Mesendoderm (in vitro differentiated cells): ENCODE data around the gene GUSB.
"Not testable (repeated sequence)": the region's sequence is repeated elsewhere in the genome, so short reads cannot be mapped to it uniquely, and the experiment has no call there.

Experiments used
- DNase-seq: peaks from one replicate; pipeline ENCODE4 v3.0.0; 2013
- H2AK5ac ChIP-seq: 2 replicates; pipeline ENCODE4 v1.6.1; 2013; ENCODE audit warnings: low read length, inconsistent platforms
- H2BK120ac ChIP-seq: 2 replicates; pipeline ENCODE4 v1.6.1; 2013; ENCODE audit warnings: low read depth, mild to moderate bottlenecking, low read length, moderate library complexity, mixed read lengths
- H2BK15ac ChIP-seq: replicated peaks from 2 replicates; pipeline ENCODE4 v1.6.1; 2013; ENCODE audit warnings: low read depth, mild to moderate bottlenecking, moderate library complexity
- H2BK5ac ChIP-seq: 2 replicates; pipeline ENCODE4 v1.6.1; 2013; ENCODE audit warnings: low read length, inconsistent platforms
- H3K18ac ChIP-seq: 2 replicates; pipeline ENCODE4 v1.6.1; 2013; ENCODE audit warnings: mild to moderate bottlenecking, low read length, mixed read lengths
- H3K23ac ChIP-seq: one replicate; pipeline ENCODE4 v1.6.1; 2013; ENCODE audit warnings: low read length
- H3K27ac ChIP-seq: 2 replicates; pipeline ENCODE4 v1.5.1; 2013; ENCODE audit warnings: low read depth, mild to moderate bottlenecking, inconsistent platforms, low read length, moderate library complexity
- H3K27me3 ChIP-seq: 2 replicates; pipeline ENCODE4 v1.6.1; 2013; ENCODE audit warnings: low read length, control low read depth, mild to moderate bottlenecking, inconsistent platforms; ENCODE audit not compliant: insufficient read depth, poor library complexity
- H3K36me3 ChIP-seq: 2 replicates; pipeline ENCODE4 v1.6.1; 2013; ENCODE audit warnings: low read length, inconsistent platforms; ENCODE audit not compliant: control insufficient read depth, insufficient read depth
- H3K4ac ChIP-seq: one replicate; pipeline ENCODE4 v1.6.1; 2013; ENCODE audit warnings: low read depth, mild to moderate bottlenecking, low read length, moderate library complexity
- H3K4me1 ChIP-seq: 2 replicates; pipeline ENCODE4 v1.6.1; 2013; ENCODE audit warnings: low read depth, low read length, inconsistent platforms; ENCODE audit not compliant: control insufficient read depth
- H3K4me2 ChIP-seq: 2 replicates; pipeline ENCODE4 v1.6.1; 2013; ENCODE audit warnings: low read length
- H3K4me3 ChIP-seq: 2 replicates; pipeline ENCODE4 v1.5.1; 2013; ENCODE audit warnings: mild to moderate bottlenecking, low read length
- H3K56ac ChIP-seq: one replicate; pipeline ENCODE4 v1.6.1; 2013; ENCODE audit warnings: low read length
- H3K79me1 ChIP-seq: 2 replicates; pipeline ENCODE4 v1.6.1; 2013; ENCODE audit warnings: low read length, inconsistent platforms
- H3K79me2 ChIP-seq: 2 replicates; pipeline ENCODE4 v1.6.1; 2013; ENCODE audit warnings: mild to moderate bottlenecking, low read length; ENCODE audit not compliant: control insufficient read depth, insufficient read depth
- H3K9ac ChIP-seq: 2 replicates; pipeline ENCODE4 v1.6.1; 2013; ENCODE audit warnings: low read length, inconsistent platforms
- H4K5ac ChIP-seq: one replicate; pipeline ENCODE4 v1.6.1; 2013; ENCODE audit warnings: low read length
- H4K8ac ChIP-seq: one replicate; pipeline ENCODE4 v1.6.1; 2013; ENCODE audit warnings: low read depth, mild to moderate bottlenecking, control low read depth, low read length, moderate library complexity
- WGBS: extraction: QIAGEN DNeasy Blood & Tissue Kit; methylation state at CpG from one replicate; pipeline ENCODE4 v1.1.7; 2013; ENCODE audit warnings: low lambda C conversion rate, missing lambda C conversion rate; ENCODE audit not compliant: insufficient coverage; ENCODE audit errors: extremely low coverage; 5-methylcytosine and 5-hydroxymethylcytosine counted together

The GUSB gene

DNA sequence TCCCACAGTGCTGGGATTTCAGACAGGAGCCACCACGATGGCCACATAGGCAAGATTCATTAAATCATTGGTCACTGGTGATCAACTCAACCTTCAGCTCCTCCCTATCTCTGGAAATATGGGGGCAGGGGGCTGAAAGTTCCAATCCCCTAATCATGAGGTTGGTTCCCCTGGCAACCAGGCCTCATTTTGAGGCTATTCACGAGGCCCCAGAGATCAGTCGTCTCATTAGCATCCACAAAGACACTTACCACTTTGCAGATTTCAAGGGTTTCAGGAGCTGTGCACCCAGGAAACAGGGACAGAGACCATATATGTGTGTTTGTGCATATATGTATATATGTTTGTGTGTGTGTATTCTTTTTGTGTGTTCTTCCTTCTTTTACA is 7.7 kb upstream of the GUSB start:
- no peak overlapping the region for H3K56ac ChIP-seq
- no CpG with 5 or more reads among the region's 3 CpGs for WGBS
- no peaks in the 10 kb centered on the region for H3K79me2 ChIP-seq
- no peaks in the 10 kb centered on the region for H3K4me1 ChIP-seq
- H2BK5ac ChIP-seq: no peak overlapping the region
- DNase-seq: no peak
- no peak overlapping the region for H3K4me3 ChIP-seq
- H3K27me3 ChIP-seq: no peaks in the 10 kb centered on the region
- no peak overlapping the region for H2BK15ac ChIP-seq
- no peak overlapping the region for H3K23ac ChIP-seq
- no peaks in the 10 kb centered on the region for H3K36me3 ChIP-seq
- no peak overlapping the region for H2AK5ac ChIP-seq
- H3K79me1 ChIP-seq: no peaks in the 10 kb centered on the region
- no peak overlapping the region for H3K4ac ChIP-seq
- no peak overlapping the region for H3K9ac ChIP-seq
- H3K4me2 ChIP-seq: no peak overlapping the region
- no peak overlapping the region for H4K8ac ChIP-seq
- H3K18ac ChIP-seq: no peak overlapping the region
- H2BK120ac ChIP-seq: no peak overlapping the region
- H3K27ac ChIP-seq: no peak overlapping the region
- H4K5ac ChIP-seq: no peak overlapping the region

DNA sequence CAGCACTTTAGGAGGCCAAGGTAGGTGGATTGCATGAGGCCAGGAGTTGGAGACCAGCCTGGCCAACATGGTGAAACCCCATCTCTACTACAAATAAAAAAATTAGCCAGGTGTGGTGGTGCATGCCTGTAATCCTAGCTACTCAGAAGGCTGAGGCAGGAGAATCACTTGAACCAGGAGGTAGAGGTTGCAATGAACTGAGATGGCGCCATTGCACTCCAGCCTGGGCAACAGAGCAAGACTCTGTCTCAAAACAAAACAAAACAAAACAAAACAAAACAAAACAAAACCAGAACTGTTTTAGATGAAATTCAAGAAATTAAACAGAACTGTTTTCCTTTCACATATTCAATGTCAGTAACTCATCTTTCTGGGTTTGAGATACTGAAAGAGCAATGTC is 6.5 kb upstream of the GUSB start:
- not testable (repeated sequence) for H2AK5ac ChIP-seq, H3K27me3 ChIP-seq, H3K9ac ChIP-seq, H3K27ac ChIP-seq, H3K36me3 ChIP-seq, H2BK15ac ChIP-seq, H3K79me1 ChIP-seq, H3K4me2 ChIP-seq, H3K4me1 ChIP-seq, H3K4ac ChIP-seq, DNase-seq, H4K5ac ChIP-seq, H3K56ac ChIP-seq, H4K8ac ChIP-seq, H3K4me3 ChIP-seq, H2BK5ac ChIP-seq, H3K23ac ChIP-seq, H2BK120ac ChIP-seq, H3K79me2 ChIP-seq, H3K18ac ChIP-seq
- no CpG with 5 or more reads among the region's 1 CpG for WGBS

DNA sequence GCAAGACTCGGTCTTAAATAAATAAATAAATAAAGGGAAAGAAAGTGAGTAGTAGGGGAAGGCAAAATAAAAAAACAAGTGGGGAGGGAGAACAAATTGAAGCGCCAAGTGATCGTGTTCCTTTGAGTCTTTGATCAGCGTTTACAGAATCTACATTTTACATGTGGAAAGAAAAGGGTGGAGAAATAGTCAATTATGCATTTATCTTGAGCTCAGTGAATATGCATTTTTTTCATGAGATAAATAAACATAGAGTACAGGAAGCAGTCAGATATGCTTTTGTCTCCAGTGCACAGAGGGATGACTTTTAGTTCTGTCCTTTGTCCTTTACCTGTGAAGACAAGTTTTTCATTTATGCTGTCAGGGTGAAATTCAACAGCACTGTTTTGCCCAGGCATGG is 6.1 kb upstream of the GUSB start:
- H3K4me2 ChIP-seq: no peak overlapping the region
- H2BK15ac ChIP-seq: no peak overlapping the region
- H3K18ac ChIP-seq: no peak overlapping the region
- no peaks in the 10 kb centered on the region for H3K79me2 ChIP-seq
- DNase-seq: no peak
- no peaks in the 10 kb centered on the region for H3K79me1 ChIP-seq
- no peaks in the 10 kb centered on the region for H3K36me3 ChIP-seq
- no peak overlapping the region for H3K4me3 ChIP-seq
- no peaks in the 10 kb centered on the region for H3K4me1 ChIP-seq
- H2AK5ac ChIP-seq: no peak overlapping the region
- no peak overlapping the region for H3K56ac ChIP-seq
- H2BK120ac ChIP-seq: no peak overlapping the region
- no peak overlapping the region for H3K4ac ChIP-seq
- H3K23ac ChIP-seq: no peak overlapping the region
- H4K5ac ChIP-seq: no peak overlapping the region
- WGBS: no CpG with 5 or more reads among the region's 4 CpGs
- no peak overlapping the region for H3K27ac ChIP-seq
- no peaks in the 10 kb centered on the region for H3K27me3 ChIP-seq
- H4K8ac ChIP-seq: no peak overlapping the region
- no peak overlapping the region for H2BK5ac ChIP-seq
- no peak overlapping the region for H3K9ac ChIP-seq

DNA sequence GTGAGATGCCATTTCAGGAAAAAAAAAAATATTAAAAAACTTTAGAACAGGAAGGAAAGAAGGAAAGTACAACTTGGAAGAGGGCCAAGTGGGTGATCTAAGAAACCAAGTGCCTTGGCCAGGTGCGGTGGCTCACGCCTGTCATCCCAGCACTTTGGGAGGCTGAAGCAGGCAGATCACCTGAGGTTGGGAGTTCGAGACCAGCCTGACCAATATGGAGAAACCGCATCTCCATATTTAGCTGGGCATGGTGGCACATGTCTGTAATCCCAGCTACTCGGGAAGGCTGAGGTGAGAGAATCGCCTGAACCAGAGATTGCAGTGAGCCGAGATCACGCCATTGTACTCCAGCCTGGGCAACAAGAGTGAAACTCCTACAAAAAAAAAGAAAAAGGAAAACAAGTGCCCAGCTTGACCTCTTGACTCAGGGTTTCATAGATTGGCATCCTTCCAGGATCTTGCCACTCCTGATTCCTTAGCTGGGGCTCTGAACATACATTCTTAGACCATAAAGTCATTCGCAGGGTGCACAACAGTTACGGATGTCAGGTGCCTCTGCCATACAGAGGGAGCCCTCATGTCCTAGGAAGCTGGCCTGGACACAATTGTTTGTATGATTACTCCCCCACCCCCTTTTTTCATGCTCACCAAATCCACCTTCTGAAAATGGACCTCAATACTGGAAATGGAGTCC is 2.1 kb upstream of the GUSB start:
- Histone ChIP-seq H3K18ac (no peak overlapping the region), H4K8ac (no peak overlapping the region), H4K5ac (no peak overlapping the region), H2BK15ac (no peak overlapping the region), H3K4me1 (no peaks in the 10 kb centered on the region), H3K36me3 (no peaks in the 10 kb centered on the region), H3K79me1 (peaks cover 10% of the 10 kb centered on the region), H3K27ac (no peak overlapping the region), H3K27me3 (no peaks in the 10 kb centered on the region), H3K56ac (no peak overlapping the region), H3K4me3 (no peak overlapping the region), H3K23ac (no peak overlapping the region), H2BK120ac (no peak overlapping the region), H2AK5ac (no peak overlapping the region), H3K4ac (no peak overlapping the region), H3K79me2 (peaks cover 10% of the 10 kb centered on the region), H2BK5ac (no peak overlapping the region), H3K9ac (no peak overlapping the region), H3K4me2 (no peak overlapping the region)
- no CpG with 5 or more reads among the region's 10 CpGs for WGBS
- DNase-seq: no peak

DNA sequence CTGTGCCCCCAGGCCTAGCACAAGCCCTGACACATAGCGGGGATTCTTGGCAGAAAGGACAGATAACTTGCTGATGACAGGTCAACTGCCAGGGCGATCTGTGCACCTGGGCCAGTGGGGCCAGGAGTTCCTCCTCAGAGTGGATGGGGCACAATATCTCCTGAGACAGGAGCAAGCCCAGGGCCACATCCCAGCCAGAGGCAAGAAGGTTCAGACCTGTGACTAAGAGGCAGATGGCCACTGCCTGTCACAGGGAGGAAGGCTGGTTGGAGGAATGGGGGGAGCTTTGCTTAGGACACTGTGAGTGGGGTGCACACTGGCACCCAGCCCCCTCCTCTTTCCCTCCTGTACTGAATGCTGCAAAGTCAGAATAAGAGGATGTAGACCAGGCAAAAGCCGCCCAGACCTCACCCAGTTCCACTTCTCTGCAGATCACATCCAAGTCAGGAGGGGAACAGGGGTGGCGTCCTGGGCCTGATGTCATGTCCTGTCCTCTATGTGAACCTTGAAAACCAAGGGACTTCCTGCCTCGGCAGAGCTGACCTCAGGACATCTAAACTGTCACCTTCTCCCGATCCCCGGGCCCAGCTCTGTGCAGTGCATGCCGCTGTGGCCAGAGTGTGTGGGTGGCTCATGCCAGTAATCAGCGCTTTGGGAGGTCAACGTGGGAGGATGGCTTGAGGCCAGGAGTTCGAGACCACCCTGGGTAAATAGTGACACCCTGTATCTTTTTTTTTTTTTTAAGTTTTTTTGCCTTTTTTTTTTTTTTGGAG is 1.3 kb downstream of the GUSB start:
- Histone ChIP-seq H3K23ac (no peak overlapping the region), H3K4me2 (no peak overlapping the region), H3K79me2 (peaks cover 10% of the 10 kb centered on the region), H3K27me3 (no peaks in the 10 kb centered on the region), H2BK15ac (no peak overlapping the region), H3K56ac (peak overlapping the region; percentile 50), H4K8ac (no peak overlapping the region), H3K4me3 (no peak overlapping the region), H2BK5ac (no peak overlapping the region), H3K79me1 (peaks cover 10% of the 10 kb centered on the region), H4K5ac (no peak overlapping the region), H2AK5ac (no peak overlapping the region), H3K4ac (no peak overlapping the region), H3K9ac (peak overlapping the region; percentile 9), H3K36me3 (no peaks in the 10 kb centered on the region), H3K4me1 (no peaks in the 10 kb centered on the region), H2BK120ac (no peak overlapping the region), H3K18ac (no peak overlapping the region), H3K27ac (no peak overlapping the region)
- peak; percentile 42 for DNase-seq
- WGBS: no CpG with 5 or more reads among the region's 11 CpGs
